ENCODE data around the gene CCDC179.

CCDC179 gene

GRCh38 chr11:22797047-22797446 lies 63.2 kb downstream of the CCDC179 start:
- no peak overlapping the region for H3K4me3 ChIP-seq (ENCODE audit: low read depth, low read length)
- TF ChIP-seq MYC (IDR thresholded peaks at IDR 0.05; ENCODE audit: low read depth, low read length), result no peak
- TF ChIP-seq POLR2A (IDR thresholded peaks at IDR 0.05; ENCODE audit: extremely low read depth, insufficient read length), result no peak
- no peak for DNase-seq (ENCODE audit: low read depth)

All from NB4 (cell line).